ENCODE data around the gene ZBTB14.
A peak's percentile ranks its signal among the peaks of the same experiment; 100 is the strongest.

ZBTB14 gene, protein sequence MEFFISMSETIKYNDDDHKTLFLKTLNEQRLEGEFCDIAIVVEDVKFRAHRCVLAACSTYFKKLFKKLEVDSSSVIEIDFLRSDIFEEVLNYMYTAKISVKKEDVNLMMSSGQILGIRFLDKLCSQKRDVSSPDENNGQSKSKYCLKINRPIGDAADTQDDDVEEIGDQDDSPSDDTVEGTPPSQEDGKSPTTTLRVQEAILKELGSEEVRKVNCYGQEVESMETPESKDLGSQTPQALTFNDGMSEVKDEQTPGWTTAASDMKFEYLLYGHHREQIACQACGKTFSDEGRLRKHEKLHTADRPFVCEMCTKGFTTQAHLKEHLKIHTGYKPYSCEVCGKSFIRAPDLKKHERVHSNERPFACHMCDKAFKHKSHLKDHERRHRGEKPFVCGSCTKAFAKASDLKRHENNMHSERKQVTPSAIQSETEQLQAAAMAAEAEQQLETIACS

DNA sequence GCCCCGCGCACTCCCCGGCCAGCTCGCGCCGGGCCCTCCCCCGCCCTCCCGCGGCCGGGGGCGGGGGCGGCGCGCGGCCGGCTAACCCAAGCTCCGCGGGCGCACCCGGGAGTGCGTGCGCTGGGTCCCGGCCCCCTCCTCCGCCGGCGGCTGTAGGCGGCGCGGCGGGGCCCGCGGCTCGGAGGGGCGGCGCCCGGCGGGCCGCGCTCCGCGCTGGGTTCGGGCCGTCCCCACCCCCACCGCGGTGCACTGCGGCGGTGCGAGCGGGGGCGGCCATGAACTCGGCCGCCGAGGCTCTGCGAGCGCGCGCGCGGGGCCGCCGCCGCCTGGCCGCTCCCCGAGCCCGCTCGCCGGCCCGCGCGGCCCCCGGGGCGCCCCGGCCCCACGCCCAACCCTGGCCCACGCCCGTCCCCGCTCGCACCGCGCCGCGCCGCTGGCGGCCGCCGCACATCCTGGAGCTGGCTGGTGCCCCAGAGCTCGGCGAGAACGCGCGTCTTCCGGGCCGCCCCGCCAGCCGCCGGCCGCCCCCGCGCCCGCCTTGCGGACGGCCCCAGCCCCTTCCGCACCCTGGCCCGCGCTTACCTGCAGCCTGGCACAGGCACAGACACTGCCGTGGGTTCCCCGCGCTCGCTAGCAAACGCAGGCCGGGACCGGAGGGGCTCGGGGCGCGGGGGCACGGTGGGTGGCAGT lies at the start of gene ZBTB14:
ZBTB14 (minus strand) TSS at position 496 of the 690 bp plus-strand sequence. CDS start 2,480 bp downstream, outside the sequence.
- peak; percentile 75 for DNase-seq

DNA sequence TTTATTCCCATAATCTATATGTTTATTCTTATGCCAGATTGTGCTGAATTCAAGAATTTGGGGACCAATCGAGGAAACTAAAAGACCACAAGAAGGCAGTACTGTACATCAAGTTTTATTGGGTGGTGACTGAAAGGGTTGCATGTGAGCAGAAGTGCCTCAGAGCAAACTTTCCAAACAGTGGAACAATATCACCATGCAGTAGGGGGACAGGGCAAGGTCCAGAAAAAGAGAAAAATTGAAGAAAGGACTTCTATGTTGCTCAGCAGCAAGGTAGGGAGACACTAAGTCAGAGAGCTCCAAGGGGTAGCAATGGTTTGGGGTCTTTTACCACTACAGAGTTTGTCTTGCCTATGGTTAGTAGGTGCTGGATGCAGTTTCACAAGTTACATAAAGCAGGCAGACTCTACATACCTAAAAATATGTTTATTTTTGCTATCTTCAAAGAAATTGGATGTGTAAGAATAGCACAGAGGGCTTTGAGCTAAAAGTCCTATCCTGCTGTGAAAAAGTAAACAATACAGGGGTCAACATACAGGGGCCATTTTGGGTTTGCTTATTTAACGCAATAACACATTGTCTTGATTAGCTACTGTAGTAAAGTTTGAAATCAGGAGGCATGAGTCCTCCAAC lies 43.8 kb upstream of the ZBTB14 start:
- DNase-seq, result no peak

DNA sequence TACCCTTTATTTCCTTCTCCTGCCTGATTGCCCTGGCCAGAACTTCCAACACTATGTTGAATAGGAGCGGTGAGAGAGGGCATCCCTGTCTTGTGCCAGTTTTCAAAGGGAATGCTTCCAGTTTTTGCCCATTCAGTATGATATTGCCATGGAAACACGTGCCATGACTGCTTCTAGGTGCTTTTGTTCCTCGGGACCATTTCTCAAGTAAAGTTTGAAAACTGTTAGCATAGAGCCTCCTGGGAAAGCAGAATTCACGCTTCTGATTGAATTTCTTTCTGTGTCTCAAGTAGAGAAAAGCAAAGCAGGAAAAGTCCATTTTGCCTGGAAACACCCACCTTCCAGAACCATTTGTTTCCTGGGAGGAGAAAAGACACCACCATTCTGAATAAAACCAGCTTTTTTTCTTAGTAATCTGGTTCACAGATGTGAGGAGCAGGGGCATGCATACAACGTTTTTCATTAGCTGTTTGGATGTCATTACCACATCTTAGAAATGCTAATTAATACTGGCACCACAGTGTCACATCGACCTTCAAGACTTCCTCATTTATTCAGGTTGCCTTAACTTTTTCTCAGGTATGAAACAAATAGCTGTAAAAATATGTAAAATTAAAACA lies 39.0 kb upstream of the ZBTB14 start:
- DNase-seq, result no peak

DNA sequence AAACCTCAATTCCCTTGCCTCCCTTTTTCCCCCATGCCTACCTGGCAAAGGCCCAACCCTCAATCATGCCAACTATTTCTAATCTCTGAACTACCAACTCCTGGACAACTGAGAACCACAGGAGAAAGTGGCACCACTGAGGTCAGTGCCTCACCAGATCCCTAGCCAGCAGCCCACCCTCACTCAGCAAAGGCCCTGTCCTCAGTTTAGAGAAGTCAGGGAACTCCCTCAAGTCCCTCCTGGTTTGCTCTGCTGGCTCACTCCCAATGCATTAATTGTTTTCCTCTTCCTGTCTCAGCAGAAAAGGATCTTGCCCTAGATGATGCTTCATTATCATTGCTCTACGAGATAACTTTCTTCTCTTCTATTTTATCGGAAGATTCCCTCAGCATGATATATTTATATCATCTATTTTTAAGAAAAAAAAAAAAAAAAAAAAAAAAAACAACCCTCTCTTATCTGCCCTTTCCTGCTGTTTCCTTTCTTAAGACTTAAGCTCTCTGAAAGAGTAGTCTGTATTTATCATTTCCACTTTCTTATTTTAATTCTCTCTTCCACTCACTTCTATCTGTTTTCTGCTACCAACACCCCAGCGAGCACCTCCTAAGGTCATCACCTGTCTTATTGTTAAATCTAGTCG lies 22.7 kb upstream of the ZBTB14 start:
- no peak for DNase-seq

DNA sequence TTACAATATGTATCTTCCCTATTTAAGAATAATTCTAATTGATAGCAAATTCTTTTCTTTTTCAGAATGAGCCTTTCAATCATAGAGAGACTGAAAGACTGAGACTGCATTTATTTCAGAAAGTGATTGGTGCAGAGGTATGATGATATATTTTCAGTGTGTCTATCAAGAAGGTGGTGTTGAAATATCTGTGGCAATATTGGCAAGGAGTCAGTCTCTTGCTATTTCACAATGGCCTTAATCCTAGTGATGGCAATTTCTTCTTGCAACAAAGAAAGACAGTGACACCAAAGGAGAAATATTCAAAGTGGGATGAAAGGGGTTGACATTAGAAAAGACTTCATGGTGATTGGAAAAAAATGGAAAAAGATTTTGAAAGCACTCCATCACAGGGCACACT lies 21.7 kb upstream of the ZBTB14 start:
- DNase-seq, result no peak

DNA sequence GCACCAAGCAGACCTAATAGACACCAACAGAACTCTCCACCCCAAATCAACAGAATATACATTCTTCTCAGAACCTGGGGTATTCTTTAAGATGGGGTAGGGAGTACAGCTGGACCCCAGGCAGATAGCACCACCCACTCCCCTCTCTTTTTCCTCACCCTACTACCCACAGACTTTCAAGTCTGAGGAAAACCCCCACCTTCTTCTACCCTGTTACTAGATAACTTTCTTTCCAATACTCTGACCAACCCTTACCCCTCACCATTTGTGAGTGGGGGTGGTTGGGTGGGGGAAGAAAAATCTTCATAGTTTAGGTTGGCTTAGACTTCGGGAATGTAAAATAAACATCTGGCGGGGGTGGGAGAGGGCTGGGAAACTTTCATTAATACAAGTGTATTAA lies 20.3 kb upstream of the ZBTB14 start:
- no peak for DNase-seq

DNA sequence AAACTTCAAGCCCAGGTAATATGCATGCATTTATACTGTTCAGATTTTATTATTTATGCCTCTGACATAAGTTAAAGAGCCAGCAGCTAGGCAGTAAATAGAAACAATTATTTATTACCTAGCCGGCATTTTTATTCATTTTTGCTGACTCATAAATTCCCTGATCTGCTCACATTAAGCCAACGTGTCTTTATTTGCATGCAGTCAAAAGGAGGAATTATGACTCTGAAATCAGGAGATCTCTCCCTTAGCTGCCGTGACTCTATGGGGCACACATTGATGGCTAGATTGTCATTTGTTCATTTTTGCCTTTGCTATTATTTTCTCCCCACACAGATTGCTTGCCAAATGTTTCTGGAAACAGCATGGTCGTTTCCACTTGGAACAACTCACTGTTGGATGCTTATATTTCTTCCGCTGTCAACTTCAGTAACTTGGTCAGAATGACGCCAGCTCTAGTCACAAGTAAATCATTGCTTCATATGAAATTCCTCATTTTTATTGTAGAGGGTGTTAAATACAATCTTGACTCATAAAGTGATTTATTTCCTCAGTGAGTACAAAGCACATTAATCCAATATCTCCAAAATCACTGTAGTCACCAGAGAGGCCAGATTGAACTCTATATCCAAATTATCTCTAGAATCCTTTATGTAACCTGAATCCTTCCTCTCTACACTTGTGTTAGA lies 15.9 kb upstream of the ZBTB14 start:
- DNase-seq, result no peak

DNA sequence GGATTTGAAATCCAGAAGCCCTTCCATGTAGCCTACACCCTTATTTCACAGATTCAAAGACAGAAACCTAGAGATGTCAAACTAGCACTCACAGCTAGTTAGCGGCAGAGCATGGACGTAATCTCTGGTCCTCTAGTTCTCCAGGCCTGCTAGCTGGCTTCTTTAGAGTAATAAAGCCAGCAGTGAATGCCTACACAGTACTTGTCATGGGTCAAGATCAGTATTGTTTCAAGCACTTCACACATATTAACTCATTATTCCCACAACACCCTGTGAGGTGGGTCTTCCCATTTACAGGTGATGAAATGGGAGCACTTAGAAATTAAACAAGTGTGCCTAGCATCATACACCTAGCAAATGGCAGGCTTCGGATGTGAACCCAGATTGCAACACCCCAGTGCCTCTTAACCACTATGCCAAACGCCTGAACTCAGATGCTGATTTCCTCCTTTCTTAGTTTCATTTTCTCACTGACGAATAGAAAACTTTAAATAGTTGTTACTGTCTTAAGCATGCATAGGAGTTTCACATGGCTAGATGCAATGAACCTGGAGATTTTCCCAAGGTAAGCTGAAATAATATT lies 14.5 kb upstream of the ZBTB14 start:
- peak; percentile 14 for DNase-seq

DNA sequence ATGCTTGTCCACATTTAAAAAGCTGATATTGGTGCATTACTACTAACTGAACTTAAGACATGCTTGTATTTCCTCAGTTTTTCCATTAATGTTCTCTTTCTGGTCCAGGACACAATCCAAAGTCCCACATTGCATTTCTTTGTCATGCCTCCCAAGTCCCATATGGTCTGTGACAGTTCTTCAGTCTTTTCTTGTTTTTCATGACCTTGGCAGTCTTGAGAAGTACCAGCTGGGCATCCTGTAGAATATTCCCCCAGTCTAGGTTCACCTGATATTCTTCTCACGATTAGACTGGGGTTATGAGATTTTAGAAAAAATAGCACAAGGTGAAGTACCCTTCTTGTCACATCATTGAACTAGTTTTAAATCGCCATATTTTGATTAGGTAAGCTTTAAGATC lies 10.3 kb upstream of the ZBTB14 start:
- no peak for DNase-seq

DNA sequence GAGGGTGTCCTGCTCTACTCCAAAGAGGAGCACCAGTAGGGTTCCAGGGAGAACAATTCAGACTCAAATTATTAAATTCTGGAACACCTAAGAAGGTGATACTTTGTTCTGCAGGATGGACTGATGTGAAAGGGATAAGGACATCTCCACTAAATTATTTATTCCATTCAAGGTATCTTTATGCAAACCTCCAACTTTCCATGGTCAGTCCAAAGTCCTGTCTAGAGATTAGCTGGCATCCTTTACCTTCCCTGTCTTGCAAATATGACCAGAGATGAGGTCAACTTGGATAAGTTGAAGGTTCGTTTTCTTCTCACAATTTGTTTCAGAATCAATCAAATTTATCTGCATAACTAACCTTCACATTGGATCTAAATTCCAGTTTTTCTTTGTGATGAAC lies 8.7 kb upstream of the ZBTB14 start:
- no peak for DNase-seq

DNA sequence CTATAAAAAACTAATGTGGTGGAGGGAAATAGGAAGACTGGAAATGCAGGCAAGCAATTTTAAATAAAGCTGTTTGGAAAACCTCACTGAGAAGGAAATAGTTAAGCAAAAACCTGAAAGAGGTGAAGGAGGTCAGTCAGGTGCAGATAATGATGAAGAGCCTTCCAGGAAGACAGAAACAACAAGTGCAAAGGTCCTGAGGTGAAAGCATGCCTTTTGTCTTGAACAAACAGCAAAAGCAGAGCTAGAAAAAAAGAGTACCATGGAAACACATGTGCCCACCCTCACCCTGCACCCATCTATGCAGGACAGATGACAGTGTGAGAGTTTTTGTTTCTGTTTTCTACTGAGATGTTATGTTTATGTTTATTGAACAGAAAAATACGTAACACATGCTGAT lies 8.1 kb upstream of the ZBTB14 start:
- no peak for DNase-seq

DNA sequence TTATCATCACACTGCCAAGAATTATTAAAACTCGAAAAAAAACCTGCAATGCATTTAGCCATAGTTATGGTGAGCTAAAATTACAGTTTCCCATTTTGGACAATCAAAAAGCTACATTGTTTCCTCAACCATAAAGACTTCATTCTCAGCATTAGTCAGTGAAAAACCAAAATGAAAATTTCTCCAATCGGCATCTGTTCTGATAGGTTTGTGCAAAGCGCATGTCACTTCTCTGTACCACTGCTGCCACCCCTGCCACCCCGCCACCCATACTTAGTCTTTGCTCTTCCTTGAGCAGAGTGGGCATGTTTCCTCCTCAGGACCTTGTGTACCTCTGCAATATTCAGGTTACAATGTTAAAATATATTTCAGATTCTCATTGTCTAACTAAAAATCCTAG lies 7.1 kb upstream of the ZBTB14 start:
- DNase-seq, result no peak

DNA sequence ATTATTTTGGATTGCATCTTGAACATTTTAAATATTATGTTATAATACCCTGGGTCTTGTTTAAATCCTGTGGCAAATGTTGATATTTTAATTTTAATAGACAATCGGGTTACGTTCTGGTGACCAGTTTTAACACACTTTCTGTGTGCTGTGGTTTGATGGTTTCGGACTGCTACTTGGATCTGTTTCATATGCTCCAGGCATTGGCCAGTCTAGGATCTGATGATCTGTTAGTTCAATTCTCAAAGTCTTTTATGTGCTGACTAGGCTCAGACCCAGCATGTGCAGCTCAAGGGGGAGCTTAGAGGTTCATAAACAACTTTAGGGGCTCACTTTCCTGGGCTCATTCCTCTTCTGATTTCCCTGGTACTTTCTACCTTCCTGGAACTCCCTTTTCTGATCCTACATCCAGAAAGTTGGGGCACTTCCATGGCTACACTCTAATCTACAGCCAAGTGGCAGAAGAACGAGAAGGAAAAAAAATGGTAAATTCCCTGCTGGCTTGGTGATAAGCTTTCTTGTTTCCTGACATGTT lies 5.0 kb upstream of the ZBTB14 start:
- no peak for DNase-seq

DNA sequence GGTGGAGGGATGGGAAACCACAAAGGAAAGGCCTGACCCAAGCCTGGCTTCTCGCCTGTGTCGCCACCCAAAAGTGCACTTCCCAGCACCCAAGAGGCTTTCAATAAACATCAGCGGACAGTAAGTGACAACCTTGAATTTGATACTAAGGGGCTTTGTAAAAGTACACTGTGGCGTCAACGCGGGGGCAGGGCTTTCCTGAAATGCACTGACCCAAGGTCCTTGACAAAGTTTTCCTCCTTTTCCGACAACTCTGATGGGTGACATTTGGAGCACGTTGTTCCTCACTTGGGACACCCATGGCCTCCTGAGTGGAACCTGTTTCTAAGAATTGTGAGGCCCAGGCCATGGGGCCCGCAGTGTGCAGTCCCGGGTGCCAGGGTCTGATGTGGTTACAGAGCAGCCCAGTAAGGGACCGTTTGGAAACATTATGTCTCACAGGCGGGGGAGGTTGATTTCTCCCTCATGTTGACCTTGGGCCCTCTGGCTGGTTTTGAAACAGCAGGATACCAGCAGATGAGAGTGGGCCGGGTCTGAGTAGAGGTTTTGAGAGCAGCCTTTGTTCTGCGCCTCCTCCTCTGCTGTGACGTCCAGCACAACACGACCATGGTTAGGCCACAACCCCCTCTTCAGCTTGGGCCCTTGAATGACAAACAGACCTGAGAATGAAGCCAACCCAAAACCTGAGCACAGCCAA lies 2.8 kb upstream of the ZBTB14 start:
- DNase-seq, result no peak

DNA sequence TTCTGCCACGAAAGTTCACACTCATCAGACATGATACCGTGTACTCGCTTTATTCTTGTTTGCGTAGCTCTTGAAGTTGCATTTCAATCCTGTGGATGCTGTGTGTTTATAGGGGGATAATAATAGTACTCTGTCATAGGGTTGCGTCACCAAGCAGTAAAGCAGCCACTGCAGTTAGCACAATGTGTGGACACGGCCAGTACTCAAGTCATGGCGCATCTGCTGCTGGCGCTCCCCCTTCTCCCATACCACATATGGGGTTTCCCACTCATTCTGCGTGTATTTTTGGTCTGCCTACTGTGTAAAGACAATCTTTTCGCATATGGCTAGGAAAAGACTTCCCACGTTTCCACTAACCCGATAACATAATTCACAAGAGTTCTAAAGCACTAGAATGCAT lies 2.1 kb upstream of the ZBTB14 start:
- no peak for DNase-seq

DNA sequence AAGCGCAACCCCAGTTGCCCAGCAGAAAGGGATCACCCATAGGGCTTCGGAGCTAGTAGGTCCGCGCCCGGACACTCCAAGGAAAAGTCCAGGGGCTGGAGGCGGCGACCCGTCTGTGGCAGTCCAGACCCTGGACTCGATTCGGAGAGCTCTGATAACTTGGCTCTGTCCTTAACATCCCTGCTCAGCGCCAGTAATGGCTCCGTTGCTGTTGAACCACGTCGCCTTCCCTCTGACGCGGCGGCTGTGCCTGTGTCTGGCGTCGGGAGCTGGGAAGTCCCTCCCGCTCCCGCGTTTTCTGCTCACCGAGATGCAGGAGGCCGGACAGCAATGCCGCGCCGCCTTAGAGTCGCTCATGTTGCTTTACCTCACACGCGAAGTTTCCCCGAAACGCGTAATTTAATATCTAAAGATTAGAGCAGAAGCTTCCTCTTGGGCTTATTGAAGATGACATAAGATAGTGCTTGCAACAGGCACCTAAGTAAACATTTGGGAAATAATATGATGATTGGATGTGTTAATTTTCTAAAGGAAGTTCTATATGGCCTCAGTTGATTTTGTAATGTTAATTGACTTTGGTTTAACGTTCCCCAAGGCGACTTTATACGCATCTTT lies 1.3 kb upstream of the ZBTB14 start:
- peak; percentile 64 for DNase-seq

DNA sequence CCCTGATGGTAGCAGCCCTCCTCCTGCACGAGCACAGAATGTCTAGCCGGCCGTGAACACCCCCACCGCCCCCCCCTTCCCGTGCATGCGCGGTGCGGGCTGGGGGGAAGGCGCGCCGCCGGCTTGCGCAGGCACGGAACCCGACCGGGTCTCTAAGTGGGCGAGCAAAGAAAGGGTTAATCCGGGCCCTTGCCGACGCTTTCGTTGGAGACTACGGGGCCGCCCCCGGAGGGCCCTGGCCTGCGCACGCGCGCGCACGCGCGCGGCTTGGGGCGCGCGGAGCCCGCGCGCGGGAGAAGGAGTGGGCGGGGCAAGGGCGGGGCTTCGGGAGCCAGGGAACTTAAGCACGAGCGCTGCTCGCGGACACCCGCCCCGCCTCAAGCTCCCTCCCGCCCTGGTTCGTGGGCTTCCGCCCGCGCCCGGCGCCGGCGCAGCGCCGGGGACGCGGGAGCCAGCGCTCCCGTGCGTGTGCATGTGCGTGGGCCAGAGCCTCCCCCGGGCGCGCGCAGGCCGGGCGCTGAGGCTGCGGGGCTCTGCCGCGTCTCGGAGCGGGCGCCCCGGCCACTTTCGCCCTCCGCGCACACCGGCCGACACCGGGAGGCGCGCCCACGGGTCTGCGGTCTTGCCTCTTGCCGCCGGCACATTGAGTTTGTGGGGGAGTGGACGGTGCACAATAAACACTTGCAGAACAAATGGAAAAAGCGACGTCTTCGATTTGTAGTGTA lies 617 bp upstream of the ZBTB14 start:
- peak; percentile 94 for DNase-seq

DNA sequence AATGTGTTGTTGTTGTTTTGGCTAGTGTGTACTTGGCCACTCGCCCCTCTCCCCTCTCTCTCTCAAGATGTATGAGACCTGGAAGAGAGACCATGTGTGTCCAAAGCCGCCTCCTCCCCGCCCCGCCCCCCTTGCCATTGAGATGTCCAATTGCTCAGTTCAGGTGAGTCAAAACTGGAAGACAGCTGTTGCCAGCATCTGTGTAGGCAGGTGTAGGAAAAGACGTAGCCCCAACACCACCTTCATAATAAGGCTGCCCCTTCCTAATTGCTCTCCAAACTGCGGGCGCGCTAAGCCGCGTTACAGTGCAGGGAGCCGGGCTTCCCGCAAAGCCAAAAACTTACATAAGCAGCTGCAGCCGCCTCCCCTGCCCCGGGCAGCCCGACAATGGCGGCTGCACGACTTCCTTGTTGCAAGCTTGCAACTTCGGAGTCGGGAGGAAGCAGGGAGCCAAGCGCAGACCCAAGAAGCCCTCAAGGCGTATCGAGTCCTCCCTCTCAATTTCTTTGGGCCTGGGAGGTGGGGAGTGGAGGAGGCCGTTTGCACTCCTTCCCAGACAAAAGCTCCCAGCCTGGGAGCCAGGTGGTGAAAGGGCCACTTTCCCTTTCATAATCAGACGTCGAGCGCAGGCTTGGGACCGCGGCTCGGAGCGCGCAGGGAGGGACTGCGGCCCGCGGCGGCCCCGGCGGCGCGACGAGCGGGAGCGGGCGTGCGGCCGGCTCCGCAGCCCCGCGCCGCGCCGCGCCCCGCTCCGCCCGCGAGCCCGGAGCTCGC lies 882 bp downstream of the ZBTB14 start:
- peak; percentile 61 for DNase-seq

DNA sequence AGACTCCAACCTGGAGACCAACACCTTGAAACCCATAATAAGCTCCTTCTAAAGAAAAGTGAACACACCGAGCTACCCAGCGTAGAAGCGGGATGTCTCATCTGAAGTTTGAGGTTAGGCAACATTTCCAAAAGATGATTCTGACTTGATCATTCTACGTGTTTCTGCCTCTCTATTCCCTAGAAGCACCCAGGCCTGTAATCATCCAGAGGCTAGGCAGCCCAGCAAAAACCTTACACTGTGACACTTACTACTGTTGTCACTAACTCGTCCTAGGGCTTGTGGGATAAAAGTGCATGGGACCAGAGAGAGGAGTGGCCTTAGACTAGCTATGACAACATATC lies 1.4 kb downstream of the ZBTB14 start:
- DNase-seq, result no peak
